ENCODE results near the gene SHB. TPM values are rescaled to one million over a fixed set of nuclear protein-coding genes. Genes with fewer than 3 reads are reported as not detected.

Gene SHB
- total and polyA plus RNA-seq, 2 donors (not counting 1 experiment from before 2014, with no cell fraction given), result 9.9 to 13.9 TPM

GRCh38 chr9:37946041-37946440 is 123.0 kb downstream of the SHB start:
- no peak overlapping the region for H2AFZ ChIP-seq (ENCODE audit: low read length)
- peaks cover 14% of the 10 kb centered on the region for H3K36me3 ChIP-seq (ENCODE audit: control insufficient read depth, insufficient read depth, low read length)
- peaks cover 29% of the 10 kb centered on the region for H3K4me1 ChIP-seq (ENCODE audit: control insufficient read depth, extremely low read depth, insufficient read depth, low read length)

DNA sequence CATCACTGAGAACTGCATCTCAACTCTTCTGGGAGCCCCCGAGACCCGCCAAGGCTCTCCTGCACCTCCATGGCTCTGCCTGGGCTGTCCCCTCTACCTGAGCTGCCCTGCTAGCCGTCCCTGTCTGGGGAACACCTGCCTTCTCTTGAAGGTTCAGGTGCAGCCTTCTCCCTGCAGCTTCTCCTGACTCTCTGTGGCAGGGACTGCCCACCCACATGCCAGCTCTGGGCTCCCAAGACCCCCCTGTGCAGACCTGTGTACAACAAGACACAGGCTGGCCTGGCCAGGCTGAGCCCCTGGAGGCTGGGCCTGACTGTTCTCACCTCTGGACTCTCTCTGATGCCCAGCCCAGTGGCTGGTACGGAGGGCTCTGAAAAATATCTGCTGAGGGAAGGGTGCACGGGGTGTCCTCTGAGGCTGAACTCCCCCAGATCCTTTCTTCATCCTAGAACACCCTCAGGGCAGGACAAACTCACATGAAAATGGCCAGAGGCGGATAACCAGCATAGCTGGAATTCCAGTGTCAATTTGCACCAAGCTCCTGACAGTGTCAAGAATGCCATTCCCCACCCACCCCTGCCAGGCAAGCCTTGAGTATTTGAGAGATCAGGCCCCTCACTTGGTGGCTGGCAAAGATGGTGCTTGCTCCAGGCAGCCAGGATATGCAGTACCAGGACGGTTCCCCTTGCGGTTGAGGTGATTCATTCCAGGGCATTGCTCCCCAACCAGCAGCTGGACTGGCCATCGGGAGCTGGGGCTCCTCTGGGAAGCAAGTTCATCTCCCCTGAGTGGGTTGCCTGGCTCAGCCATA is 124.2 kb downstream of the SHB start:
- Histone ChIP-seq H3K9me3 (ENCODE audit: control insufficient read depth, insufficient read depth, low read depth, low read length) (no peaks in the 10 kb centered on the region), H3K79me2 (ENCODE audit: control insufficient read depth, insufficient read depth, low read length) (no peaks in the 10 kb centered on the region), H3K27me3 (ENCODE audit: control insufficient read depth, insufficient read depth, low read length) (no peaks in the 10 kb centered on the region), H3K36me3 (ENCODE audit: control insufficient read depth, insufficient read depth, low read length) (peaks cover 11% of the 10 kb centered on the region), H3K27ac (ENCODE audit: insufficient read depth, low read length) (peak overlapping the region; percentile 57), H4K20me1 (ENCODE audit: control insufficient read depth, extremely low read depth, insufficient read depth, low read length) (no peaks in the 10 kb centered on the region), H2AFZ (ENCODE audit: low read length) (no peak overlapping the region), H3K9ac (ENCODE audit: insufficient read depth, low read length) (no peak overlapping the region), H3K4me2 (ENCODE audit: extremely low read depth, insufficient read depth, low read length) (no peak overlapping the region), H3K4me1 (ENCODE audit: control insufficient read depth, extremely low read depth, insufficient read depth, low read length) (peaks cover 30% of the 10 kb centered on the region), H3K4me3 (replicated peaks in 1 of 4; ENCODE audit: control extremely low read depth in 1 of 4, insufficient read depth in 1 of 4, low read depth in 3 of 4, low read length in 4 of 4) (no peak overlapping the region)
- peak in 1 of 2 donors; percentile 79 for DNase-seq (ENCODE audit: low read depth in 2 of 2)
- TF ChIP-seq, protein P1, sequence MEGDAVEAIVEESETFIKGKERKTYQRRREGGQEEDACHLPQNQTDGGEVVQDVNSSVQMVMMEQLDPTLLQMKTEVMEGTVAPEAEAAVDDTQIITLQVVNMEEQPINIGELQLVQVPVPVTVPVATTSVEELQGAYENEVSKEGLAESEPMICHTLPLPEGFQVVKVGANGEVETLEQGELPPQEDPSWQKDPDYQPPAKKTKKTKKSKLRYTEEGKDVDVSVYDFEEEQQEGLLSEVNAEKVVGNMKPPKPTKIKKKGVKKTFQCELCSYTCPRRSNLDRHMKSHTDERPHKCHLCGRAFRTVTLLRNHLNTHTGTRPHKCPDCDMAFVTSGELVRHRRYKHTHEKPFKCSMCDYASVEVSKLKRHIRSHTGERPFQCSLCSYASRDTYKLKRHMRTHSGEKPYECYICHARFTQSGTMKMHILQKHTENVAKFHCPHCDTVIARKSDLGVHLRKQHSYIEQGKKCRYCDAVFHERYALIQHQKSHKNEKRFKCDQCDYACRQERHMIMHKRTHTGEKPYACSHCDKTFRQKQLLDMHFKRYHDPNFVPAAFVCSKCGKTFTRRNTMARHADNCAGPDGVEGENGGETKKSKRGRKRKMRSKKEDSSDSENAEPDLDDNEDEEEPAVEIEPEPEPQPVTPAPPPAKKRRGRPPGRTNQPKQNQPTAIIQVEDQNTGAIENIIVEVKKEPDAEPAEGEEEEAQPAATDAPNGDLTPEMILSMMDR (conservative IDR thresholded peaks at IDR 0.05 in 1 of 2, IDR thresholded peaks at IDR 0.05 in 1 of 2; ENCODE audit: low read depth in 1 of 2, low read length in 2 of 2), result no peak
- TF ChIP-seq EZH2 (IDR thresholded peaks at IDR 0.05; ENCODE audit: low read length, missing control alignments), result no peak

More at GRCh38 chr9:37946041-37946440, 123.0 kb downstream of the SHB start:
- H3K9ac ChIP-seq (ENCODE audit: insufficient read depth, low read length), result no peak overlapping the region
- H3K27me3 ChIP-seq (ENCODE audit: control insufficient read depth, insufficient read depth, low read length), result no peaks in the 10 kb centered on the region
- H4K20me1 ChIP-seq (ENCODE audit: control insufficient read depth, extremely low read depth, insufficient read depth, low read length), result no peaks in the 10 kb centered on the region
- H3K4me2 ChIP-seq (ENCODE audit: extremely low read depth, insufficient read depth, low read length), result no peak overlapping the region
- H3K9me3 ChIP-seq (ENCODE audit: control insufficient read depth, insufficient read depth, low read depth, low read length), result no peaks in the 10 kb centered on the region
- no peaks in the 10 kb centered on the region for H3K79me2 ChIP-seq (ENCODE audit: control insufficient read depth, insufficient read depth, low read length)
- H3K4me3 ChIP-seq (replicated peaks in 1 of 4; ENCODE audit: control extremely low read depth in 1 of 4, insufficient read depth in 1 of 4, low read depth in 3 of 4, low read length in 4 of 4), result no peak overlapping the region
- TF ChIP-seq, protein P1 (conservative IDR thresholded peaks at IDR 0.05 in 1 of 2, IDR thresholded peaks at IDR 0.05 in 1 of 2; ENCODE audit: low read depth in 1 of 2, low read length in 2 of 2), result no peak
- TF ChIP-seq EZH2 (IDR thresholded peaks at IDR 0.05; ENCODE audit: low read length, missing control alignments), result no peak
- H3K27ac ChIP-seq (ENCODE audit: insufficient read depth, low read length), result no peak overlapping the region
- no peak for DNase-seq (ENCODE audit: low read depth in 2 of 2)

DNA sequence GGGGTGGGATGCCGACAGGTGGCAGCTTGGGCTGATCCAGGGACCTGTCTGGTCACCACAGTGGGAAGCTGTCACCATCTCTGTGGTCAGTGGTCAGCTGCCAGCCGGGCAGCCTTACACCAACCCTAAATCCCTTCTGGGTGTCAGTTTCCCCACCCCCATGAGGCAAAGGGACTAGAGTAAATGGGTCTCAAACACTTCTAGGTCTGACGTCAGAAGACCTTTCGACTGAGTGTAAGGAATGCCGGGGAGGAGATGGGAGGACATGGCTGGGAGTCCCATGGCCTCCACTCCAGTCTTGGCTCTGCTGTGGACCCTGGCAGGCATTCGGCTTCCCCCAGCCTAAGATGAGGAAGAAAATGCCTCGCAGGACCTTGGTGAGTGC is 124.8 kb downstream of the SHB start:
- H3K4me2 ChIP-seq (ENCODE audit: extremely low read depth, insufficient read depth, low read length), result peak overlapping the region; percentile 67
- H4K20me1 ChIP-seq (ENCODE audit: control insufficient read depth, extremely low read depth, insufficient read depth, low read length), result no peaks in the 10 kb centered on the region
- peak in 1 of 2 donors; percentile 50 for DNase-seq (ENCODE audit: low read depth in 2 of 2)
- H3K79me2 ChIP-seq (ENCODE audit: control insufficient read depth, insufficient read depth, low read length), result no peaks in the 10 kb centered on the region
- peak overlapping the region; percentile 57 for H3K27ac ChIP-seq (ENCODE audit: insufficient read depth, low read length)
- H3K4me1 ChIP-seq (ENCODE audit: control insufficient read depth, extremely low read depth, insufficient read depth, low read length), result peaks cover 32% of the 10 kb centered on the region
- no peaks in the 10 kb centered on the region for H3K27me3 ChIP-seq (ENCODE audit: control insufficient read depth, insufficient read depth, low read length)
- TF ChIP-seq, protein P1 (conservative IDR thresholded peaks at IDR 0.05 in 1 of 2, IDR thresholded peaks at IDR 0.05 in 1 of 2; ENCODE audit: low read depth in 1 of 2, low read length in 2 of 2), result no peak
- TF ChIP-seq EZH2 (IDR thresholded peaks at IDR 0.05; ENCODE audit: low read length, missing control alignments), result no peak
- no peak overlapping the region for H3K9ac ChIP-seq (ENCODE audit: insufficient read depth, low read length)
- no peak overlapping the region for H2AFZ ChIP-seq (ENCODE audit: low read length)
- no peaks in the 10 kb centered on the region for H3K9me3 ChIP-seq (ENCODE audit: control insufficient read depth, insufficient read depth, low read depth, low read length)
- no peak overlapping the region for H3K4me3 ChIP-seq (replicated peaks in 1 of 4; ENCODE audit: control extremely low read depth in 1 of 4, insufficient read depth in 1 of 4, low read depth in 3 of 4, low read length in 4 of 4)
- peaks cover 11% of the 10 kb centered on the region for H3K36me3 ChIP-seq (ENCODE audit: control insufficient read depth, insufficient read depth, low read length)
